SJCRH30 (cell line): ENCODE measurements around the gene PDIA6. TPM values are rescaled to one million over a fixed set of nuclear protein-coding genes. Genes with fewer than 3 reads are reported as not detected.
"Not testable (repeated sequence)": the region's sequence is repeated elsewhere in the genome, so short reads cannot be mapped to it uniquely, and the experiment has no call there.

ENCODE experiments used
- DNase-seq, 2 experiments: peaks; one replicate each; pipeline ENCODE4 v3.0.0-alpha.2; 2015 to 2020
- H3K27ac ChIP-seq: fragments of 250-450 bp; sonication (Bioruptor Pico); 2 replicates; pipeline ENCODE4 v1.5.1; 2020; ENCODE audit warnings: mild to moderate bottlenecking, moderate library complexity
- H3K27me3 ChIP-seq: fragments of 250-450 bp; sonication (Bioruptor Pico); 2 replicates; pipeline ENCODE4 v1.5.1; 2020; ENCODE audit warnings: mild to moderate bottlenecking, moderate library complexity
- H3K36me3 ChIP-seq: fragments of 250-450 bp; sonication (Bioruptor Pico); 2 replicates; pipeline ENCODE4 v1.5.1; 2020; ENCODE audit warnings: mild to moderate bottlenecking, moderate library complexity
- H3K4me1 ChIP-seq: fragments of 250-450 bp; sonication (Bioruptor Pico); 2 replicates; pipeline ENCODE4 v1.5.1; 2020; ENCODE audit warnings: mild to moderate bottlenecking, moderate library complexity
- H3K4me3 ChIP-seq: fragments of 250-450 bp; sonication (Bioruptor Pico); 2 replicates; pipeline ENCODE4 v1.5.1; 2020; ENCODE audit warnings: mild to moderate bottlenecking, moderate library complexity
- H3K9me3 ChIP-seq: fragments of 250-450 bp; sonication (Bioruptor Pico); replicated peaks from 2 replicates; pipeline ENCODE4 v1.5.1; 2020; ENCODE audit warnings: mild to moderate bottlenecking, moderate library complexity
- total RNA-seq: library from RNA; depleted of rRNA; stranded (reverse); fragments of >200 nt; shearing (Covaris generic); gene quantifications from 2 replicates; pipeline ENCODE4 v1.2.3, GENCODE V29; 2014

PDIA6 gene
- total RNA-seq, 1 experiment from 2014 or later: 274 TPM

GRCh38 chr2:10810202-10811161 is 2.1 kb downstream of the PDIA6 start:
- Histone ChIP-seq H3K36me3 (peaks cover 12% of the 10 kb centered on the region), H3K27ac (no peak overlapping the region)
- DNase-seq: peak in 1 of 2 experiments; percentile 33

DNA sequence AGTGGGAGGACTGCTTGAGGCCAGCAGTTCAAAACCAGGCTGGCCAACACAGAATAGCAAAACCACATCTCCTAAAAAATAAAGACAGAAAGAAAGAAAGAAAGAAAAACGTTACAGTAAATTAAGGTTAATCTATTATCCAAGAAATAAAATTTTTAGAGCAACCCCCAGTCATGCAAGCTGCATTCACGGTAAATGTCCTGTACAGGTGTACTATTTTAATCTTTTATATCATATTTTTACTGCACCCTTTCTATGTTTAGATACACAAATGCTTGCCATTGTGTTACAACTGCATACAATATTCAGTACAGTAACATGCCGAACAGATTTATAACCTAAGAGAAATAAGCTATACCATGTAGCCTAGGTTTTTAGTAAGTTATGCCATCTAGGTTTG is 6.0 kb downstream of the PDIA6 start:
- H3K4me3 ChIP-seq: no peak overlapping the region
- no peak overlapping the region for H3K27ac ChIP-seq
- H3K4me1 ChIP-seq: peaks cover 10% of the 10 kb centered on the region; the same call in 1 of the 2 replicates
- peaks cover 28% of the 10 kb centered on the region for H3K36me3 ChIP-seq
- no peaks in the 10 kb centered on the region for H3K27me3 ChIP-seq
- no peaks in the 10 kb centered on the region for H3K9me3 ChIP-seq
- DNase-seq: no peak

More at GRCh38 chr2:10810202-10811161, 2.1 kb downstream of the PDIA6 start:
- Histone ChIP-seq H3K27me3 (no peaks in the 10 kb centered on the region), H3K4me1 (peaks cover 11% of the 10 kb centered on the region), H3K4me3 (0 out of 2 replicates have a peak overlapping the region, but pooled peaks have one; percentile 2), H3K9me3 (no peaks in the 10 kb centered on the region)

- DNase-seq, H3K4me3 ChIP-seq, H3K27ac ChIP-seq, H3K4me1 ChIP-seq, H3K27me3 ChIP-seq, H3K9me3 ChIP-seq: not testable (repeated sequence)
- peaks cover 34% of the 10 kb centered on the region for H3K36me3 ChIP-seq
Observed at GRCh38 chr2:10805990-10806389, 6.6 kb downstream of the PDIA6 start.

GRCh38 chr2:10802657-10803056 is 9.9 kb downstream of the PDIA6 start:
- H3K4me3 ChIP-seq: no peak overlapping the region
- no peaks in the 10 kb centered on the region for H3K4me1 ChIP-seq
- H3K27ac ChIP-seq: no peak overlapping the region
- peaks cover 48% of the 10 kb centered on the region for H3K36me3 ChIP-seq
- DNase-seq: no peak
- H3K27me3 ChIP-seq: no peaks in the 10 kb centered on the region
- no peaks in the 10 kb centered on the region for H3K9me3 ChIP-seq

GRCh38 chr2:10800163-10800562 is 12.4 kb downstream of the PDIA6 start:
- Histone ChIP-seq H3K4me3 (no peak overlapping the region), H3K27ac (no peak overlapping the region), H3K9me3 (no peaks in the 10 kb centered on the region), H3K4me1 (no peaks in the 10 kb centered on the region), H3K36me3 (peaks cover 60% of the 10 kb centered on the region), H3K27me3 (no peaks in the 10 kb centered on the region)
- no peak for DNase-seq

- Histone ChIP-seq H3K36me3 (peaks cover 60% of the 10 kb centered on the region), H3K27ac (no peak overlapping the region), H3K4me3 (no peak overlapping the region), H3K9me3 (no peaks in the 10 kb centered on the region), H3K4me1 (no peaks in the 10 kb centered on the region), H3K27me3 (no peaks in the 10 kb centered on the region)
- peak in 1 of 2 experiments; percentile 28 for DNase-seq
Observed at GRCh38 chr2:10798783-10799182, 13.8 kb downstream of the PDIA6 start.

- Histone ChIP-seq H3K27ac (no peak overlapping the region), H3K27me3 (no peaks in the 10 kb centered on the region), H3K36me3 (peaks cover 74% of the 10 kb centered on the region), H3K9me3 (no peaks in the 10 kb centered on the region), H3K4me3 (no peak overlapping the region), H3K4me1 (no peaks in the 10 kb centered on the region)
- DNase-seq: no peak
Observed at GRCh38 chr2:10796703-10797102, 15.9 kb downstream of the PDIA6 start.

GRCh38 chr2:10795508-10796046 is 17.0 kb downstream of the PDIA6 start:
- peaks cover 73% of the 10 kb centered on the region for H3K36me3 ChIP-seq
- H3K4me3 ChIP-seq: no peak overlapping the region
- no peaks in the 10 kb centered on the region for H3K9me3 ChIP-seq
- H3K27me3 ChIP-seq: no peaks in the 10 kb centered on the region
- no peak overlapping the region for H3K27ac ChIP-seq
- no peaks in the 10 kb centered on the region for H3K4me1 ChIP-seq
- no peak for DNase-seq

DNA sequence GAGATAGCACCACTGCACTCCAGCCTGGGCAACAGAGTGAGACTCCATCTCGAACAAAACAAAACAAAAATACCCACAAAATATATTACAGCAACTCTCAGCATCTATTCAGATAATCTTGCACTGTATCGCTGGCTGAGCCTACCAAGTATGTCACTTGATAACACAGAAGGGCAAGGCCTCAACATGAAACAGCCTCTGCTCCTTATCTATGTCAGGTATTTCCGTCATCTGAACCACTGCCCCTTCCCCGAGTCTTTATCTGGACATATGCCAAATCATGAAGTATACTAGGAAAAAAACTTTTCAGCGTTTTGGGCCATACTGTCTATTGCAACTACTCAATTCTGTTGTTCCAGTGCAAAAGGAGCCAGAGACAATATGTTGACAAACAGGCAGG is 17.7 kb downstream of the PDIA6 start:
- DNase-seq: no peak
- H3K9me3 ChIP-seq: no peaks in the 10 kb centered on the region
- no peak overlapping the region for H3K27ac ChIP-seq
- H3K4me3 ChIP-seq: no peak overlapping the region
- H3K27me3 ChIP-seq: no peaks in the 10 kb centered on the region
- no peaks in the 10 kb centered on the region for H3K4me1 ChIP-seq
- peaks cover 75% of the 10 kb centered on the region for H3K36me3 ChIP-seq

- Histone ChIP-seq H3K27ac (no peak overlapping the region), H3K4me1 (no peaks in the 10 kb centered on the region), H3K36me3 (peaks cover 81% of the 10 kb centered on the region), H3K4me3 (no peak overlapping the region), H3K9me3 (no peaks in the 10 kb centered on the region), H3K27me3 (no peaks in the 10 kb centered on the region)
- DNase-seq: no peak
Observed at GRCh38 chr2:10793816-10794215, 18.8 kb downstream of the PDIA6 start.

GRCh38 chr2:10792660-10793400 is 19.8 kb downstream of the PDIA6 start:
- Histone ChIP-seq H3K36me3 (peaks cover 83% of the 10 kb centered on the region), H3K27me3 (no peaks in the 10 kb centered on the region), H3K4me3 (no peak overlapping the region), H3K4me1 (no peaks in the 10 kb centered on the region), H3K9me3 (no peaks in the 10 kb centered on the region), H3K27ac (no peak overlapping the region)
- DNase-seq: no peak

DNA sequence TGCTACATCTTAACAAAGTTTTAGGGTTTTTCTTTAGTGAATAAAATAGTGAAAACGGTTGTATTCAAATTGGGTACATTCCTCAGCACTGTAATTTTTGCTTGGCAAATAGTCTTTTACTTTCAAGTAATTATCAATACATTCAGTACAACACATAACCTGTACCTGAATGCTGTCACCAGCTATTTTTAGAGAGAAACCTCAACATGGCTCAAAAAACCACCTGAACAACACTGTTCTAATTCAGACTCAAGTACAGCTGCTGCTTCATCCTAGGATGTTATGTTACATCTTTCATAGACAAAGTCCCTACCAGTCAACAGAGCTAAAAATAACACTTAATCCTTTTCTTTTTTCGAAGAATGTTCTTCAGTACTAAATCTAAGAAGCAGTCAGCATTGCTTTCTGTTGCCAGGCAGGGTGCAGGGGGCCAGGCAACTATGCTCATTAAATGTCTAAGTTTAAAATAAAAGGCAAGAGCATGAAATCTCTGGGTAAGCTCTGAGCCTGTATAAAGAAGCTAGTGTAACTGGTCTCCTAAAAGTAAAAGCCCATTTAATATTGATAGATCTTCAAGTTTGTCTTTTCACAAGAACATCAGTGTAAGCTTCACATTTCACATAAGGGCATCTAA is 20.5 kb downstream of the PDIA6 start:
- Histone ChIP-seq H3K4me3 (no peak overlapping the region), H3K9me3 (no peaks in the 10 kb centered on the region), H3K36me3 (peaks cover 82% of the 10 kb centered on the region), H3K27ac (no peak overlapping the region), H3K27me3 (no peaks in the 10 kb centered on the region), H3K4me1 (no peaks in the 10 kb centered on the region)
- no peak for DNase-seq

DNA sequence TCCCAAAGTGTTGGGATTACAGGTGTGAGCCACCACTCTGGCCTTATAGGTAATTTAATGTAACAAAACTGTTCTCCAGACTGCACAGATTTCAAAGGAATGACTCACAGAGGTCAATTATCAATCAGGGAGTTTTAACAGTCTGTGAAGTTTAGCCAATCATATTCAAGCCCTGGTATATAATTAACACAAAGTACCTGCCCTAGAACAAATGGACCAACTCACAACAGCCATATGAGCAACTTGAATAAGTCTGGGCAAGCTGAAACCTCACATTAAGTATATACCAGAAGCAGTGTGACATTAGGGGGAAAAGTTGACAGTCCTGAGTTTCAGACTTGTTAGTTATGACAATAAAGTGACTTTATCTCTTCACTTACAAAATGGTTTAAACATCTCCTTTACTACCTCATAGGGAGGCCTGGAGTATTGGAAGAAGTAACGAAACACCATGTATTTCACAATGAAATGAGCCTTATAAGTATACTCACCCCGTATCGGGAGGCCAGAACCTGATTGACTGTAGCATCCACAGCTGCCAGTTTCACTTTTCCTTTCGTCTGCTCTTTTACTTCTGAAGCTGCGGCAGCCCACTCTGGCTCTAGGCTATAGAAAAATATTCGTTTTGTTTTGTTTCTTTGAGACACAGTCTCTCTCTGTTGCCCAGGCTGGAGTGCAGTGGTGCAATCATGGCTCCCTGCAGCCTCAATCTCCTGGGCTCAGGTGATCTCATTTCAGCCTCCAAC is 22.2 kb downstream of the PDIA6 start:
- Histone ChIP-seq H3K36me3 (peaks cover 88% of the 10 kb centered on the region), H3K27me3 (no peaks in the 10 kb centered on the region), H3K4me1 (no peaks in the 10 kb centered on the region), H3K27ac (no peak overlapping the region), H3K4me3 (no peak overlapping the region), H3K9me3 (no peaks in the 10 kb centered on the region)
- DNase-seq: no peak

DNA sequence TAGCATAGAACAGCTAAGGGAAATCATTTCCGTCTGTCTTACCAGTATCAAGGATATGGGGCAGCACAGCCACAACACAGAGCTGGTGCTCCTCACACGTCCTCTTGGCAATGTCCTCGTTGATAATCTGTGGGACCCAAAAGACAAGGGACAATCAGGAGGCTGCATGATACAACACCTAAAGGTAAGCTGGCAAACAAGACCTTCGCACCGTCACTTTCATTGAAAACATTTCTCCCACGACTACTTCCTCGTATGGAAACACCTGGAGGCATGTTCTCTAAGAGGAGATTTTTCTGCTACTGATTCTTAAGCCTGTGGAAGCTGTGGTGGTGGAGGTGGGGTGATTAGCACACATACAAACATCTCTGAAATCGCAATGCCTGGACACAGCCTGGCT is 23.7 kb downstream of the PDIA6 start:
- no peak overlapping the region for H3K27ac ChIP-seq
- DNase-seq: no peak
- H3K9me3 ChIP-seq: no peaks in the 10 kb centered on the region
- H3K4me1 ChIP-seq: no peaks in the 10 kb centered on the region
- no peak overlapping the region for H3K4me3 ChIP-seq
- H3K36me3 ChIP-seq: peaks cover 95% of the 10 kb centered on the region
- no peaks in the 10 kb centered on the region for H3K27me3 ChIP-seq
